ENCODE measurements around the gene UQCC3. TPM values are rescaled to one million over a fixed set of nuclear protein-coding genes. Genes with fewer than 3 reads are reported as not detected.

The UQCC3 gene
- total and polyA plus RNA-seq, 2 of the 13 experiments (the other 11 are each of a cell fraction or from before 2014, with no cell fraction given): 7.7 to 16.0 TPM

DNA sequence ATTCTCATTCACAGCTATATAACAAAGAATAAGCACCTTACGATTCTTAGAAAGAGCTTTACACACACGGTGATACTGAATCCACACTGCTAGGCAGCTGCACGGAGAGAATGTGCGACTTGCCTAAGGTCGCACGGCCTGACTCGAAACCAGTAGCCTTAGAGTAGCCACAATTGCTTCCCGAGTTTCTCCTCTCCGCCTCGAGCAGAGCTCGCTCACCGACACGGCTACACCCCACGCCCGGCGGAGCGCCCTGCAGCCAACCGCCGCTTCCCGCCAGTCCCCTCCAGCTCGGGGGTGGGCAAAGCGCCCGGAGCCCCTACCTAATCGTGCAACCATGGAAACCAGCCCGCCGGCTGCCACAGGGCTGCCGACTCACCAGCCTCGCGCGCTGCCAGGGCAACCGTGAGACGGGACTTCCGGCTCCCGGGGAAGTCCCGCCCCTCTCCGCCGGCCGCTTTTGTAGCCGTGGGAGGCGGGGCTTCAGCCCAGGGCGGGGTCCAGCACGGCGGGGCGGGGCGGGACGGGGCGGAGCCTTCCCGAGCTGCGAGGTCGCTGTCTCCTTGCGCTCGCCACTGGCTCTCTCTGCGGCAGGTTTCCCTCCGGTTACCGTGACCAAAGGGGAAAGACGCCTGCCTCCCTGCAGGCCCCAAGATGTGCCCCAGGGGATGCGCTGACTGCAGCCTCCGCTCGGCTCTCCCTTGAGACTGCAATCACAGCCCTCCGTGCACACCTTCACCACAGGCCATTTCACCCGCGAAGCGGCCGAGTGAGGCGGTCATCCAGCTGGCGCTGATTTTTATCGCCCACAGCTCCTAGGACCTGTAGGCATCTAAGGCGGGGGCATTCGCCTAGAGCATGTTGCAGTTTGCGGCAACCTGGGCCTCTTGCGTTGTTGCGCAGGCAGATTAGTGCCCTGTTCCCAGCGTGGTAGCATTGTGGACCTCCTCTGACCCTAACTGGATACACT, 34.7 kb downstream of the UQCC3 start (continued):
- TF ChIP-seq, protein P1, sequence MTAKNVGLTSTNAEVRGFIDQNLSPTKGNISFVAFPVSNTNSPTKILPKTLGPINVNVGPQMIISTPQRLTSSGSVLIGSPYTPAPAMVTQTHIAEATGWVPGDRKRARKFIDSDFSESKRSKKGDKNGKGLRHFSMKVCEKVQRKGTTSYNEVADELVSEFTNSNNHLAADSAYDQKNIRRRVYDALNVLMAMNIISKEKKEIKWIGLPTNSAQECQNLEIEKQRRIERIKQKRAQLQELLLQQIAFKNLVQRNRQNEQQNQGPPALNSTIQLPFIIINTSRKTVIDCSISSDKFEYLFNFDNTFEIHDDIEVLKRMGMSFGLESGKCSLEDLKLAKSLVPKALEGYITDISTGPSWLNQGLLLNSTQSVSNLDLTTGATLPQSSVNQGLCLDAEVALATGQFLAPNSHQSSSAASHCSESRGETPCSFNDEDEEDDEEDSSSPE (CRISPR knock-in tag; IDR thresholded peaks at IDR 0.05): no peak; the same call in 1 of the 2 replicates
- TF ChIP-seq NAIF1 (CRISPR knock-in tag; IDR thresholded peaks at IDR 0.05; ENCODE audit: borderline replicate concordance): no peak
- TF ChIP-seq, protein P2, sequence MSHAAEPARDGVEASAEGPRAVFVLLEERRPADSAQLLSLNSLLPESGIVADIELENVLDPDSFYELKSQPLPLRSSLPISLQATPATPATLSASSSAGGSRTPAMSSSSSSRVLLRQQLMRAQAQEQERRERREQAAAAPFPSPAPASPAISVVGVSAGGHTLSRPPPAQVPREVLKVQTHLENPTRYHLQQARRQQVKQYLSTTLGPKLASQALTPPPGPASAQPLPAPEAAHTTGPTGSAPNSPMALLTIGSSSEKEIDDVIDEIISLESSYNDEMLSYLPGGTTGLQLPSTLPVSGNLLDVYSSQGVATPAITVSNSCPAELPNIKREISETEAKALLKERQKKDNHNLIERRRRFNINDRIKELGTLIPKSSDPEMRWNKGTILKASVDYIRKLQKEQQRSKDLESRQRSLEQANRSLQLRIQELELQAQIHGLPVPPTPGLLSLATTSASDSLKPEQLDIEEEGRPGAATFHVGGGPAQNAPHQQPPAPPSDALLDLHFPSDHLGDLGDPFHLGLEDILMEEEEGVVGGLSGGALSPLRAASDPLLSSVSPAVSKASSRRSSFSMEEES (CRISPR knock-in tag; IDR thresholded peaks at IDR 0.05): no peak
- no peak for TF ChIP-seq ZNF652 (CRISPR knock-in tag; IDR thresholded peaks at IDR 0.05; ENCODE audit: borderline replicate concordance, low read depth)
- no peak for TF ChIP-seq CAMTA2 (CRISPR knock-in tag; IDR thresholded peaks at IDR 0.05; ENCODE audit: borderline replicate concordance)
- TF ChIP-seq, protein P3, sequence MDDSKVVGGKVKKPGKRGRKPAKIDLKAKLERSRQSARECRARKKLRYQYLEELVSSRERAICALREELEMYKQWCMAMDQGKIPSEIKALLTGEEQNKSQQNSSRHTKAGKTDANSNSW (CRISPR knock-in tag; IDR thresholded peaks at IDR 0.05; ENCODE audit: borderline replicate concordance): 0 out of 2 replicates have a peak, but pooled peaks have one; percentile 48
- no peak for TF ChIP-seq ZNF326 (CRISPR knock-in tag; IDR thresholded peaks at IDR 0.05; ENCODE audit: borderline replicate concordance)
- TF ChIP-seq, protein P4, sequence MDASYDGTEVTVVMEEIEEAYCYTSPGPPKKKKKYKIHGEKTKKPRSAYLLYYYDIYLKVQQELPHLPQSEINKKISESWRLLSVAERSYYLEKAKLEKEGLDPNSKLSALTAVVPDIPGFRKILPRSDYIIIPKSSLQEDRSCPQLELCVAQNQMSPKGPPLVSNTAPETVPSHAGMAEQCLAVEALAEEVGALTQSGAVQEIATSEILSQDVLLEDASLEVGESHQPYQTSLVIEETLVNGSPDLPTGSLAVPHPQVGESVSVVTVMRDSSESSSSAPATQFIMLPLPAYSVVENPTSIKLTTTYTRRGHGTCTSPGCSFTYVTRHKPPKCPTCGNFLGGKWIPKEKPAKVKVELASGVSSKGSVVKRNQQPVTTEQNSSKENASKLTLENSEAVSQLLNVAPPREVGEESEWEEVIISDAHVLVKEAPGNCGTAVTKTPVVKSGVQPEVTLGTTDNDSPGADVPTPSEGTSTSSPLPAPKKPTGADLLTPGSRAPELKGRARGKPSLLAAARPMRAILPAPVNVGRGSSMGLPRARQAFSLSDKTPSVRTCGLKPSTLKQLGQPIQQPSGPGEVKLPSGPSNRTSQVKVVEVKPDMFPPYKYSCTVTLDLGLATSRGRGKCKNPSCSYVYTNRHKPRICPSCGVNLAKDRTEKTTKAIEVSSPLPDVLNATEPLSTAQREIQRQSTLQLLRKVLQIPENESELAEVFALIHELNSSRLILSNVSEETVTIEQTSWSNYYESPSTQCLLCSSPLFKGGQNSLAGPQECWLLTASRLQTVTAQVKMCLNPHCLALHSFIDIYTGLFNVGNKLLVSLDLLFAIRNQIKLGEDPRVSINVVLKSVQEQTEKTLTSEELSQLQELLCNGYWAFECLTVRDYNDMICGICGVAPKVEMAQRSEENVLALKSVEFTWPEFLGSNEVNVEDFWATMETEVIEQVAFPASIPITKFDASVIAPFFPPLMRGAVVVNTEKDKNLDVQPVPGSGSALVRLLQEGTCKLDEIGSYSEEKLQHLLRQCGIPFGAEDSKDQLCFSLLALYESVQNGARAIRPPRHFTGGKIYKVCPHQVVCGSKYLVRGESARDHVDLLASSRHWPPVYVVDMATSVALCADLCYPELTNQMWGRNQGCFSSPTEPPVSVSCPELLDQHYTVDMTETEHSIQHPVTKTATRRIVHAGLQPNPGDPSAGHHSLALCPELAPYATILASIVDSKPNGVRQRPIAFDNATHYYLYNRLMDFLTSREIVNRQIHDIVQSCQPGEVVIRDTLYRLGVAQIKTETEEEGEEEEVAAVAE (CRISPR knock-in tag; IDR thresholded peaks at IDR 0.05; ENCODE audit: borderline replicate concordance): no peak
- TF ChIP-seq FOXO1 (CRISPR knock-in tag; IDR thresholded peaks at IDR 0.05): no peak
- TF ChIP-seq, protein P5, sequence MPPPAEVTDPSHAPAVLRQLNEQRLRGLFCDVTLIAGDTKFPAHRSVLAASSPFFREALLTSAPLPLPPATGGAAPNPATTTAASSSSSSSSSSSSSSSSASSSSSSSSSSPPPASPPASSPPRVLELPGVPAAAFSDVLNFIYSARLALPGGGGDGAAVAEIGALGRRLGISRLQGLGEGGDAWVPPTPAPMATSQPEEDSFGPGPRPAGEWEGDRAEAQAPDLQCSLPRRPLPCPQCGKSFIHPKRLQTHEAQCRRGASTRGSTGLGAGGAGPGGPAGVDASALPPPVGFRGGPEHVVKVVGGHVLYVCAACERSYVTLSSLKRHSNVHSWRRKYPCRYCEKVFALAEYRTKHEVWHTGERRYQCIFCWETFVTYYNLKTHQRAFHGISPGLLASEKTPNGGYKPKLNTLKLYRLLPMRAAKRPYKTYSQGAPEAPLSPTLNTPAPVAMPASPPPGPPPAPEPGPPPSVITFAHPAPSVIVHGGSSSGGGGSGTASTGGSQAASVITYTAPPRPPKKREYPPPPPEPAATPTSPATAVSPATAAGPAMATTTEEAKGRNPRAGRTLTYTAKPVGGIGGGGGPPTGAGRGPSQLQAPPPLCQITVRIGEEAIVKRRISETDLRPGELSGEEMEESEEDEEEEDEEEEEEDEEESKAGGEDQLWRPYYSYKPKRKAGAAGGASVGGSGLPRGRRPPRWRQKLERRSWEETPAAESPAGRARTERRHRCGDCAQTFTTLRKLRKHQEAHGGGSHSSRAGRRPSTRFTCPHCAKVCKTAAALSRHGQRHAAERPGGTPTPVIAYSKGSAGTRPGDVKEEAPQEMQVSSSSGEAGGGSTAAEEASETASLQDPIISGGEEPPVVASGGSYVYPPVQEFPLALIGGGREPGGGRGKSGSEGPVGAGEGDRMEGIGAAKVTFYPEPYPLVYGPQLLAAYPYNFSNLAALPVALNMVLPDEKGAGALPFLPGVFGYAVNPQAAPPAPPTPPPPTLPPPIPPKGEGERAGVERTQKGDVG (CRISPR knock-in tag; IDR thresholded peaks at IDR 0.05; ENCODE audit: borderline replicate concordance): peak; percentile 31; the same call in 1 of the 2 replicates
